ENCODE data around the gene HRH1.

DNA sequence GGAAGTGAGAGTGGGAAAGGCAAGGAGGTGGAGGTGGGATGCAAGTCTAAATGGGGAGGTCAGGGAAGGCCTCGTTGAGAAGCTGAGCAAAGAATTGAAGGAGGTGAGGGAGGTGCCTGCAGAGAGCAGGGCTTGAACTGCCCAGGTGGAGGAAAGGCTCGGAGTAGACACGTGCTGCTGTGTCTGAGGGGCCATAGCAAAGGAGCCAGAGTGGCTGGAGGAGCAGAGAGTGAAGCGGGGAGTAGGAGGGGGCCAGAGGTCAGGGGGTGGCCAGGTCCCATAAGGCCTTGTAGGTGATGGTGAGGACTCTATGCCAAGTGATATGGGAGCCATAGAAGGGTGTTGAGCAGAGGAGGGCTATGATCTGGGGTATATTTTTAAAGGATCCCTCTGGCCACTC lies 21.4 kb upstream of the HRH1 start:
- TF ChIP-seq, protein P1, sequence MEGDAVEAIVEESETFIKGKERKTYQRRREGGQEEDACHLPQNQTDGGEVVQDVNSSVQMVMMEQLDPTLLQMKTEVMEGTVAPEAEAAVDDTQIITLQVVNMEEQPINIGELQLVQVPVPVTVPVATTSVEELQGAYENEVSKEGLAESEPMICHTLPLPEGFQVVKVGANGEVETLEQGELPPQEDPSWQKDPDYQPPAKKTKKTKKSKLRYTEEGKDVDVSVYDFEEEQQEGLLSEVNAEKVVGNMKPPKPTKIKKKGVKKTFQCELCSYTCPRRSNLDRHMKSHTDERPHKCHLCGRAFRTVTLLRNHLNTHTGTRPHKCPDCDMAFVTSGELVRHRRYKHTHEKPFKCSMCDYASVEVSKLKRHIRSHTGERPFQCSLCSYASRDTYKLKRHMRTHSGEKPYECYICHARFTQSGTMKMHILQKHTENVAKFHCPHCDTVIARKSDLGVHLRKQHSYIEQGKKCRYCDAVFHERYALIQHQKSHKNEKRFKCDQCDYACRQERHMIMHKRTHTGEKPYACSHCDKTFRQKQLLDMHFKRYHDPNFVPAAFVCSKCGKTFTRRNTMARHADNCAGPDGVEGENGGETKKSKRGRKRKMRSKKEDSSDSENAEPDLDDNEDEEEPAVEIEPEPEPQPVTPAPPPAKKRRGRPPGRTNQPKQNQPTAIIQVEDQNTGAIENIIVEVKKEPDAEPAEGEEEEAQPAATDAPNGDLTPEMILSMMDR (IDR thresholded peaks at IDR 0.05; ENCODE audit: low read length), result no peak
- no peak for TF ChIP-seq EZH2phosphoT487 (IDR thresholded peaks at IDR 0.05; ENCODE audit: low read length)

Measured in MM.1S (cell line).